Mucosa of gallbladder (tissue), 1 donor: Measurements from ENCODE around the gene CASZ1. TPM values are rescaled to one million over a fixed set of nuclear protein-coding genes. Genes with fewer than 3 reads are reported as not detected.

ENCODE experiments used
- DNase-seq: peaks from one replicate; pipeline ENCODE4 v3.0.0-alpha.2; 2020; ENCODE audit warnings: low spot score
- total RNA-seq: library from RNA; stranded (reverse); gene quantifications from one replicate; pipeline ENCODE4 v1.2.1, GENCODE V29; 2021
- donor health status: DM: no; HTN: no; CAD: no.

The CASZ1 gene
- total RNA-seq, 1 donor from 2014 or later, result 72.8 TPM

- DNase-seq, result no peak
Observed at GRCh38 chr1:10624256-10625050, 172.0 kb downstream of the CASZ1 start.

- no peak for DNase-seq
Observed at GRCh38 chr1:10623686-10624145, 172.7 kb downstream of the CASZ1 start.

- DNase-seq, result no peak
Observed at GRCh38 chr1:10622910-10623685, 173.3 kb downstream of the CASZ1 start.

- no peak for DNase-seq
Observed at GRCh38 chr1:10621906-10622305, 174.5 kb downstream of the CASZ1 start.

- no peak for DNase-seq
Observed at GRCh38 chr1:10620776-10621175, 175.7 kb downstream of the CASZ1 start.

- DNase-seq, result no peak
Observed at GRCh38 chr1:10617931-10618885, 178.2 kb downstream of the CASZ1 start.

- DNase-seq, result no peak
Observed at GRCh38 chr1:10617318-10617717, 179.1 kb downstream of the CASZ1 start.

GRCh38 chr1:10616696-10617095, 179.8 kb downstream of the CASZ1 start:
- no peak for DNase-seq

GRCh38 chr1:10615932-10616671, 180.3 kb downstream of the CASZ1 start:
- DNase-seq, result no peak

GRCh38 chr1:10615332-10615731, 181.1 kb downstream of the CASZ1 start:
- DNase-seq, result no peak

GRCh38 chr1:10614377-10615225, 181.8 kb downstream of the CASZ1 start:
- no peak for DNase-seq

GRCh38 chr1:10613861-10614260, 182.6 kb downstream of the CASZ1 start:
- DNase-seq, result no peak

- no peak for DNase-seq
Observed at GRCh38 chr1:10613340-10613739, 183.1 kb downstream of the CASZ1 start.

GRCh38 chr1:10612436-10613160, 183.8 kb downstream of the CASZ1 start:
- no peak for DNase-seq

GRCh38 chr1:10610901-10611600, 185.4 kb downstream of the CASZ1 start:
- DNase-seq, result no peak

GRCh38 chr1:10608690-10609089, 187.8 kb downstream of the CASZ1 start:
- no peak for DNase-seq

GRCh38 chr1:10607228-10607627, 189.2 kb downstream of the CASZ1 start:
- DNase-seq, result no peak

- DNase-seq, result no peak
Observed at GRCh38 chr1:10606064-10606463, 190.4 kb downstream of the CASZ1 start.

GRCh38 chr1:10604966-10605365, 191.5 kb downstream of the CASZ1 start:
- DNase-seq, result no peak
